HEK293T (cell line): ENCODE results near the gene SURF4.

Experiments used
- CTCF ChIA-PET: fragments of 350-600 bp; formaldehyde crosslinking; extraction: SDS; loops from one replicate; lab custom pipeline; 2021; ENCODE audit warnings: antibody characterized with exemption, inconsistent platforms; lab: Yijun Ruan, JAX
- POLR2A ChIA-PET: fragments of 350-600 bp; formaldehyde crosslinking; extraction: SDS; loops from one replicate; lab custom pipeline; 2020; ENCODE audit warnings: antibody characterized with exemption, inconsistent platforms; lab: Yijun Ruan, JAX
- DNase-seq: peaks from one replicate; pipeline ENCODE4 v3.0.0; 2012; ENCODE audit warnings: mixed read lengths; ENCODE audit errors: extremely low spot score
- ARNT ChIP-seq: fragments of 450-650 bp; IDR thresholded peaks from 2 replicates; pipeline ENCODE4 v1.6.1; 2017; ENCODE audit warnings: mild to moderate bottlenecking
- BHLHE40 ChIP-seq: fragments of 450-650 bp; IDR thresholded peaks from 2 replicates; pipeline ENCODE4 v1.6.1; 2016; ENCODE audit warnings: mild to moderate bottlenecking, moderate library complexity, borderline replicate concordance
- CTBP1 ChIP-seq: fragments of 450-650 bp; IDR thresholded peaks from 2 replicates; pipeline ENCODE4 v1.6.1; 2016; ENCODE audit warnings: borderline replicate concordance
- ELF4 ChIP-seq: fragments of 450-650 bp; IDR thresholded peaks from 2 replicates; pipeline ENCODE4 v1.6.1; 2017; ENCODE audit warnings: antibody characterized with exemption
- FOXA1 ChIP-seq: fragments of 450-650 bp; IDR thresholded peaks from 2 replicates; pipeline ENCODE4 v1.6.1; 2016; ENCODE audit warnings: mild to moderate bottlenecking
- FOXK2 ChIP-seq: fragments of 450-650 bp; IDR thresholded peaks from 2 replicates; pipeline ENCODE4 v1.6.1; 2016; ENCODE audit warnings: mild to moderate bottlenecking
- FOXM1 ChIP-seq: fragments of 450-650 bp; IDR thresholded peaks from 2 replicates; pipeline ENCODE4 v1.6.1; 2017; ENCODE audit warnings: mild to moderate bottlenecking, borderline replicate concordance
- HDGF ChIP-seq: fragments of 450-650 bp; IDR thresholded peaks from 2 replicates; pipeline ENCODE4 v1.6.1; 2017; ENCODE audit warnings: antibody characterized with exemption, borderline replicate concordance
- L3MBTL2 ChIP-seq: fragments of 450-650 bp; conservative IDR thresholded peaks from 2 replicates; pipeline ENCODE4 v1.6.1; 2016; ENCODE audit warnings: mild to moderate bottlenecking
- LEF1 ChIP-seq: fragments of 450-650 bp; IDR thresholded peaks from 2 replicates; pipeline ENCODE4 v1.6.1; 2017; ENCODE audit warnings: mild to moderate bottlenecking, borderline replicate concordance
- NFRKB ChIP-seq: fragments of 450-650 bp; IDR thresholded peaks from 2 replicates; pipeline ENCODE4 v1.6.1; 2016; ENCODE audit warnings: mild to moderate bottlenecking, moderate library complexity
- SP1 ChIP-seq: fragments of 450-650 bp; IDR thresholded peaks from 2 replicates; pipeline ENCODE4 v1.6.1; 2017
- SUZ12 ChIP-seq: fragments of 450-650 bp; IDR thresholded peaks from 2 replicates; pipeline ENCODE4 v1.6.1; 2016; ENCODE audit warnings: mild to moderate bottlenecking
- TARDBP ChIP-seq: fragments of 450-650 bp; IDR thresholded peaks from 2 replicates; pipeline ENCODE4 v1.6.1; 2016
- ZNF384 ChIP-seq: fragments of 450-650 bp; IDR thresholded peaks from 2 replicates; pipeline ENCODE4 v1.6.1; 2016
- TF ChIP-seq, protein P1 (sequence below): fragments of 450-650 bp; IDR thresholded peaks from 2 replicates; pipeline ENCODE4 v1.6.1; 2016

The SURF4 gene

GRCh38 chr9:133421615-133422542 lies 46.0 kb upstream of the SURF4 start, which contains the start of gene ADAMTS13:
Gene ADAMTS13, plus strand, starts transcription at chr9:133422367. Its CDS starts 77 bp downstream, at chr9:133422444.
- POLR2A ChIA-PET, result interaction anchor here (1.4 kb wide), 1 partner anchor 38 kb away, joined by 3 read pairs; the partner anchor contains the start of gene CACFD1
- CTCF ChIA-PET, result interaction anchor here (0.7 kb wide), 1 partner anchor 383 kb away, joined by 4 read pairs; no protein-coding TSS in a partner anchor
- TF ChIP-seq SUZ12 (no peak), SP1 (no peak), NFRKB (no peak), L3MBTL2 (no peak), FOXA1 (no peak), ELF4 (no peak), LEF1 (no peak), ARNT (no peak), CTBP1 (no peak), FOXM1 (no peak), ZNF384 (no peak), FOXK2 (no peak), TARDBP (no peak), HDGF (no peak)
- TF ChIP-seq, protein P1, sequence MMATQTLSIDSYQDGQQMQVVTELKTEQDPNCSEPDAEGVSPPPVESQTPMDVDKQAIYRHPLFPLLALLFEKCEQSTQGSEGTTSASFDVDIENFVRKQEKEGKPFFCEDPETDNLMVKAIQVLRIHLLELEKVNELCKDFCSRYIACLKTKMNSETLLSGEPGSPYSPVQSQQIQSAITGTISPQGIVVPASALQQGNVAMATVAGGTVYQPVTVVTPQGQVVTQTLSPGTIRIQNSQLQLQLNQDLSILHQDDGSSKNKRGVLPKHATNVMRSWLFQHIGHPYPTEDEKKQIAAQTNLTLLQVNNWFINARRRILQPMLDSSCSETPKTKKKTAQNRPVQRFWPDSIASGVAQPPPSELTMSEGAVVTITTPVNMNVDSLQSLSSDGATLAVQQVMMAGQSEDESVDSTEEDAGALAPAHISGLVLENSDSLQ, result no peak
- peak; percentile 31 for DNase-seq

GRCh38 chr9:133420392-133420827 lies 44.5 kb upstream of the SURF4 start:
- DNase-seq, result no peak
- ChIA-PET POLR2A (no interaction called here), CTCF (no interaction called here)
- TF ChIP-seq SUZ12 (no peak), FOXK2 (no peak), BHLHE40 (no peak), HDGF (no peak)

- POLR2A ChIA-PET, result interaction anchor here (0.8 to 1.7 kb wide), 4 partner anchors 9 to 68 kb away, joined by 3 to 8 read pairs (median 3); partner anchors contain the start of gene CACFD1
- CTCF ChIA-PET, result interaction anchor here (0.6 kb wide), 1 partner anchor 10 kb away, joined by 5 read pairs; no protein-coding TSS in a partner anchor
- TF ChIP-seq HDGF (no peak), FOXM1 (no peak), BHLHE40 (no peak), CTBP1 (no peak), FOXA1 (no peak), L3MBTL2 (no peak), SP1 (no peak)
- TF ChIP-seq, protein P1, result peak; percentile 93
- DNase-seq, result peak; percentile 29
These were observed 43.1 kb upstream of the SURF4 start for GRCh38 chr9:133419005-133419404.

DNA sequence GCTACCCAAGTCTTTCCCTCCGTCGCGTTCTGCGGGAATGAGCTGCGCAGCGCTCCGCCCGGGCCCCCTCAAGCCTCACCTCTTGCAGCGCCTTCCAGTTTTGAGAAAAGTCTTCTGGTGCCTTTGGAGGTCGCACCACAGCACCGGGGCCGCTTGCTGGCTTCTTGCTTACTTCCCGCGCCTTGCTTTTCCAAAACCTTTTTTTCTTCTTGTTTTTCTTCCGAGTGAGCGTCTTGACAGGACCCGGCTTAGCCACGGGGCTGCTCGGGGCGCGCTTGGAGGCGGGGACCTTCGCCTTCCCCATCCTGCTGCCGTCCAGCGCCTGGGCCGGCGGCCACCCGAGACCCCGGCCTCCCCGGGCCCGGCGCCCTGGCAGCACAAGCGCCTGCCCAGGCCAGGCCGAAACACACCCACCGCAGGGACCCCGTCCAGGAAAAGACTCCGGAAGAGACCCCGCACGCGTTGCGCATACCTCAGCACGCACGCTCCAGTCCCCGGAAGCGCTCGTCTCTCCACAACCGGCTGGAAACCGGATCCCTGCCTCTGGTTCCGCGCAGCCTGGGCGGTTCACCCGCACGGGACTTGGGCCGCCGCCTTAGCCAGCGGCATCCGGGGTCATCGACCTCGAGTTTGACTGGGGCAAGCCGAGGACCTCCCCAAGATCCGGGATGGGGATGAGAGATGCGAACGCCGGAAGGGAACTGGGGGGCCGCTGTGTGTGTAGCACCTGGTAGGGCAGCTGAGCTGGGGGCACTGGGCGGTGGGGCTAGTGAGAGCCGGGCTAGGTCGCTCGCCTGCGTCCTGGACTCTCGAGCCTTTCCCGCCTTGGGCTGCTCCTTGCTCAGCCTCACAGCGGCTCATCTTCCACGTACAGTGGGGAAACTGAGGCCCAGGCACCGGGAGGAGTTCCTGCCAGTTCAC lies 41.9 kb upstream of the SURF4 start, which contains the start of gene REXO4:
TSS of gene REXO4 (minus strand) at position 470 of the 921 bp plus-strand sequence. CDS start at position 304, 166 bp downstream.
- TF ChIP-seq LEF1, result peak; percentile 88
- TF ChIP-seq L3MBTL2, result peak; percentile 60
- TF ChIP-seq, protein P1, result peak; percentile 67; the same call in 1 of the 2 replicates
- TF ChIP-seq ARNT, result peak; percentile 58
- no peak for TF ChIP-seq HDGF
- TF ChIP-seq BHLHE40, result no peak; the same call in 1 of the 2 replicates
- peak; percentile 42; the same call in 1 of the 2 replicates for TF ChIP-seq NFRKB
- no peak for TF ChIP-seq FOXA1
- peak; percentile 84 for TF ChIP-seq ELF4
- TF ChIP-seq FOXM1, result peak; percentile 71; the same call in 1 of the 2 replicates
- TF ChIP-seq CTBP1, result peak; percentile 98
- DNase-seq, result peak; percentile 84
- ChIA-PET CTCF (interaction anchor here (1.9 kb wide), 1 partner anchor 13 kb away, joined by 6 read pairs; no protein-coding TSS in a partner anchor), POLR2A (interaction anchor here (0.8 to 1.7 kb wide), 4 partner anchors 23 to 67 kb away, joined by 3 to 8 read pairs (median 3); partner anchors contain the start of genes CACFD1 and SURF1)

- CTCF ChIA-PET, result no interaction called here
- no peak for DNase-seq
- TF ChIP-seq FOXK2, result no peak
- TF ChIP-seq ARNT, result no peak
- TF ChIP-seq SP1, result no peak
- TF ChIP-seq LEF1, result no peak
- POLR2A ChIA-PET, result no interaction called here
These were observed 39.3 kb upstream of the SURF4 start for GRCh38 chr9:133415170-133415569.
